Stimulated activated CD8-positive, alpha-beta memory T cell treated with anti-CD3 and anti-CD28 coated beads, Interleukin-12 subunit alpha, Interleukin-12 subunit beta, amount 100 ng/mL, for 1 hour (primary cell): Measurements from ENCODE around the gene PGRMC2.

Experiments used
- DNase-seq: peaks from one replicate; pipeline ENCODE4 v3.0.0-alpha.2; 2020; ENCODE audit warnings: low read depth

PGRMC2 gene

GRCh38 chr4:128298852-128299251 is 11.2 kb upstream of the PGRMC2 start:
- DNase-seq = no peak

GRCh38 chr4:128298146-128298758 is 10.6 kb upstream of the PGRMC2 start:
- no peak for DNase-seq

GRCh38 chr4:128295255-128295654 is 7.6 kb upstream of the PGRMC2 start:
- no peak for DNase-seq

GRCh38 chr4:128294464-128294863 is 6.9 kb upstream of the PGRMC2 start:
- no peak for DNase-seq

- no peak for DNase-seq
Measured at GRCh38 chr4:128292349-128292748, 4.7 kb upstream of the PGRMC2 start.

GRCh38 chr4:128291096-128291495 is 3.5 kb upstream of the PGRMC2 start:
- no peak for DNase-seq

- DNase-seq = no peak
Measured at GRCh38 chr4:128290526-128290925, 2.9 kb upstream of the PGRMC2 start.

GRCh38 chr4:128289523-128290158 is 2.0 kb upstream of the PGRMC2 start:
- DNase-seq = no peak

GRCh38 chr4:128288689-128289106 is 1.1 kb upstream of the PGRMC2 start:
- DNase-seq = no peak

GRCh38 chr4:128287871-128288688 is 467 bp upstream of the PGRMC2 start:
- peak; percentile 99 for DNase-seq

GRCh38 chr4:128286474-128287058 is 1.0 kb downstream of the PGRMC2 start:
- no peak for DNase-seq

GRCh38 chr4:128285085-128285997 is 2.3 kb downstream of the PGRMC2 start:
- no peak for DNase-seq

- no peak for DNase-seq
Measured at GRCh38 chr4:128284317-128284716, 3.3 kb downstream of the PGRMC2 start.

- no peak for DNase-seq
Measured at GRCh38 chr4:128283071-128283470, 4.5 kb downstream of the PGRMC2 start.

GRCh38 chr4:128282516-128282915 is 5.1 kb downstream of the PGRMC2 start:
- no peak for DNase-seq

GRCh38 chr4:128281354-128281753 is 6.3 kb downstream of the PGRMC2 start:
- DNase-seq = no peak

- DNase-seq = no peak
Measured at GRCh38 chr4:128279624-128280225, 7.9 kb downstream of the PGRMC2 start.

GRCh38 chr4:128277856-128278255 is 9.8 kb downstream of the PGRMC2 start:
- DNase-seq = no peak

- DNase-seq = no peak
Measured at GRCh38 chr4:128275346-128275745, 12.3 kb downstream of the PGRMC2 start.

GRCh38 chr4:128271551-128271950 is 16.1 kb downstream of the PGRMC2 start:
- no peak for DNase-seq

- no peak for DNase-seq
Measured at GRCh38 chr4:128268970-128269369, 18.6 kb downstream of the PGRMC2 start.
